BJ (cell line): ENCODE data around the gene SLC22A3. TPM values are rescaled to one million over a fixed set of nuclear protein-coding genes. Genes with fewer than 3 reads are reported as not detected.

ENCODE experiments used
- CTCF ChIA-PET: fragments of 350-600 bp; formaldehyde crosslinking; extraction: SDS; loops from one replicate; lab custom pipeline; 2021; ENCODE audit warnings: antibody characterized with exemption, inconsistent platforms; lab: Yijun Ruan, JAX
- POLR2A ChIA-PET: fragments of 300-600 bp; sonication (Branson Sonifier 250); formaldehyde crosslinking; extraction: SDS; loops from one replicate; lab custom pipeline; 2021; ENCODE audit warnings: antibody characterized with exemption; lab: Charles Lee
- DNase-seq: peaks from one replicate; pipeline ENCODE4 v3.0.0-alpha.2; 2011; ENCODE audit warnings: low read depth
- H3K27me3 ChIP-seq: 2 replicates; pipeline ENCODE4 v1.6.0; 2011; ENCODE audit warnings: low read length; ENCODE audit not compliant: control insufficient read depth, insufficient read depth
- H3K36me3 ChIP-seq: 2 replicates; pipeline ENCODE4 v1.5.1; 2011; ENCODE audit warnings: low read length; ENCODE audit not compliant: control insufficient read depth, insufficient read depth
- H3K4me3 ChIP-seq: 2 replicates; pipeline ENCODE4 v1.5.1; 2011; ENCODE audit warnings: low read depth, mild to moderate bottlenecking, control low read depth, low read length
- polyA plus RNA-seq: library from polyadenylated mRNA; depleted of rRNA; stranded (reverse); fragments of >200 nt; gene quantifications from 2 replicates; pipeline ENCODE4 v1.2.3, GENCODE V29; 2011
- TF ChIP-seq, protein P1 (sequence below): IDR thresholded peaks from 2 replicates; pipeline ENCODE4 v1.5.1; 2011; ENCODE audit warnings: low read depth, mild to moderate bottlenecking, control low read depth, inconsistent platforms, low read length, moderate library complexity; ENCODE audit not compliant: insufficient read depth

The SLC22A3 gene
- polyA plus RNA-seq, 1 experiment, result not detected

DNA sequence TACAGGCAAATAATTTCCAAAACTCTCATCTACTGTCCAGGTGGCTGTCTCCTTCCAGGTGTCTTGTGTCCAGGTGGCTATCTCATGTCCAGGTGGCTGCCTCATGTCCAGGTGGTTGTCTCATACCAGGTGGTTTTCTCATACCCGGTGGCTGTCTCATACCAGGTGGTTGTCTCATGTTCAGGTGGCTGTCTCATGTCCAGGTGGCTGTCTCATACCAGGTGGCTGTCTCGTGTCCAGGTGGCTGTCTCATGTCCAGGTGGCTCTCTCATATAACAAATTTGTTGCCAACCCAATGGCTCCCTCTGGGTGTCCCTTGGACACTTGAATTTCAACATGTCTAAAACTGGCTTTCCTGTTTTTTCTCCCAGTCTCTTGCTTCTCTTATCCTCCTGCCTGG lies 14.3 kb upstream of the SLC22A3 start:
- Histone ChIP-seq H3K36me3 (no peaks in the 10 kb centered on the region), H3K27me3 (no peaks in the 10 kb centered on the region), H3K4me3 (no peak overlapping the region)
- no peak for DNase-seq
- ChIA-PET CTCF (no interaction called here), POLR2A (no interaction called here)
- TF ChIP-seq, protein P1, sequence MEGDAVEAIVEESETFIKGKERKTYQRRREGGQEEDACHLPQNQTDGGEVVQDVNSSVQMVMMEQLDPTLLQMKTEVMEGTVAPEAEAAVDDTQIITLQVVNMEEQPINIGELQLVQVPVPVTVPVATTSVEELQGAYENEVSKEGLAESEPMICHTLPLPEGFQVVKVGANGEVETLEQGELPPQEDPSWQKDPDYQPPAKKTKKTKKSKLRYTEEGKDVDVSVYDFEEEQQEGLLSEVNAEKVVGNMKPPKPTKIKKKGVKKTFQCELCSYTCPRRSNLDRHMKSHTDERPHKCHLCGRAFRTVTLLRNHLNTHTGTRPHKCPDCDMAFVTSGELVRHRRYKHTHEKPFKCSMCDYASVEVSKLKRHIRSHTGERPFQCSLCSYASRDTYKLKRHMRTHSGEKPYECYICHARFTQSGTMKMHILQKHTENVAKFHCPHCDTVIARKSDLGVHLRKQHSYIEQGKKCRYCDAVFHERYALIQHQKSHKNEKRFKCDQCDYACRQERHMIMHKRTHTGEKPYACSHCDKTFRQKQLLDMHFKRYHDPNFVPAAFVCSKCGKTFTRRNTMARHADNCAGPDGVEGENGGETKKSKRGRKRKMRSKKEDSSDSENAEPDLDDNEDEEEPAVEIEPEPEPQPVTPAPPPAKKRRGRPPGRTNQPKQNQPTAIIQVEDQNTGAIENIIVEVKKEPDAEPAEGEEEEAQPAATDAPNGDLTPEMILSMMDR, result no peak

- no peaks in the 10 kb centered on the region for H3K27me3 ChIP-seq
- TF ChIP-seq, protein P1, result no peak
- DNase-seq, result no peak
- CTCF ChIA-PET, result no interaction called here
- no peaks in the 10 kb centered on the region for H3K36me3 ChIP-seq
- POLR2A ChIA-PET, result no interaction called here
- H3K4me3 ChIP-seq, result no peak overlapping the region
These were observed 12.0 kb upstream of the SLC22A3 start for GRCh38 chr6:160336200-160336599.

GRCh38 chr6:160337301-160337700 lies 10.9 kb upstream of the SLC22A3 start:
- no peak for DNase-seq
- TF ChIP-seq, protein P1, result no peak
- H3K27me3 ChIP-seq, result no peaks in the 10 kb centered on the region
- no peak overlapping the region for H3K4me3 ChIP-seq
- ChIA-PET CTCF (no interaction called here), POLR2A (no interaction called here)
- H3K36me3 ChIP-seq, result no peaks in the 10 kb centered on the region

DNA sequence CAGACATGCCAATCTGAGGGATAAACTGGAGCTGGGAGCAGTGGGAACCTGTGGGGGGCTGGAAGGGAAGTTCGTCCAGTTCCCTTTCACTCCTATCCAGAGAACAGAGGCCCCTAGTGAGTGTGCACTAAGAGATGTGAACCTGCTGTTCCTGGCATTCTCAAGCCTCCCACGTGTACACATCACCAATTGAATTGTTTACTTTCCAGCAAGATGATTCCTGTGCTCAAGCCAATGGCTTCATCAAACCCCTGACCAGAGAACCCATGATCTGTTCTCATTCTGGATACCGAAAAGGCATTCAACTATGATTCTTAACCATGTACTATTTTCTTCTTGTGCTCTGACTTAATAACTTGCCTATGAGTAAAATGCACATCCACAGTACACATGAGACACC lies 10.2 kb upstream of the SLC22A3 start:
- TF ChIP-seq, protein P1, result no peak
- no peak overlapping the region for H3K4me3 ChIP-seq
- H3K27me3 ChIP-seq, result no peaks in the 10 kb centered on the region
- no peaks in the 10 kb centered on the region for H3K36me3 ChIP-seq
- CTCF ChIA-PET, result no interaction called here
- POLR2A ChIA-PET, result no interaction called here
- no peak for DNase-seq

DNA sequence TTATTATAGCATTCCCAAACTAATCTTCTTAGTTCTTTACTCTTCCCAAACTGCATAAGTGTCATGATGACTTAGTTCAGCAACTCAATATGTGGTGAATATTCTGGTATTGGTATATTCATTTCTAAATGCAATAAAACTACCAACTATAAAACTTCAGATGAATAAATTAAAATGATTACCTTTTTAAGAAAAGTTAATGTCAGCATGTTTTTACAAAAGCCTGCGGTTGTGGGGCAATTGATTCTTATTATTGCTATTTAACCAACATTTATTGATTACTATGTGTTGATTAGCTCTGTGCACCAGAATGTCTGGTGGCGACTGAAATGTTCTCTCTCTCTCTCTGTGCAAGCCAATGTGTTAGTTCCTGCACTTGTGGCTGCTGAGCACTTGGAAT lies 5.0 kb upstream of the SLC22A3 start:
- Histone ChIP-seq H3K27me3 (no peaks in the 10 kb centered on the region; the same call in 1 of the 2 replicates), H3K36me3 (no peaks in the 10 kb centered on the region), H3K4me3 (no peak overlapping the region)
- ChIA-PET POLR2A (no interaction called here), CTCF (no interaction called here)
- TF ChIP-seq, protein P1, result no peak
- DNase-seq, result no peak
